Right lobe of liver (tissue), 4 donors: ENCODE measurements around the gene C7orf25.

ENCODE experiments used
- POLR2A ChIP-seq: fragments of 450-650 bp; IDR thresholded peaks from one replicate; pipeline ENCODE4 v1.6.1; 2017; ENCODE audit warnings: antibody characterized with exemption, mild to moderate bottlenecking
- TF ChIP-seq, protein P1 (sequence below), 4 donors: fragments of 200-600 bp in 3 of 4; fragments of 450-650 bp in 1 of 4; IDR thresholded peaks; one replicate each; pipeline versions ENCODE4 v1.5.1 to v1.8.0; 2016 to 2022; ENCODE audit warnings: antibody characterized with exemption in 4 of 4, mild to moderate bottlenecking in 2 of 4
- donor health status: DM: no; HTN: no; CAD: no.
- donor health status: DM: no; HTN: no; CAD: no.
- donor health status: DM: no; HTN: yes; CAD: no.

DNA sequence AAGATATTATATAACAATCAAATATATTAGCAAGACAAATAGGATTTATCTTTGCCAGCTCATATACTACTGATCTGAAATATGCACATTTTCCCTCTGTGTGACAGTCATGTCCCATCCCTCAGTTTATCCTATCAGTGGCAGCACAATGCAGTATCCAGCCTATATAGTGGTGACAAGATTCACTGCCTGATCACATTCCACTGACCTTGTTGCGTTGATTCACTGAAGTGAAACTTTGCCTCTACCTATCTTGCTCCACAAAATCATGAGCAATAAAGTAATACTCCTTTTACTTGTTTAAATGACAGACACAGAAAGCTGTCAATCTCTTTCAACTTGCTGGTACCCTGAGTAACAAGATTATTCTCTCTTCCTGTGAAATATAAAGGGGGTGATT, 13.8 kb upstream of the C7orf25 start:
- TF ChIP-seq POLR2A, result no peak
- TF ChIP-seq, protein P1, sequence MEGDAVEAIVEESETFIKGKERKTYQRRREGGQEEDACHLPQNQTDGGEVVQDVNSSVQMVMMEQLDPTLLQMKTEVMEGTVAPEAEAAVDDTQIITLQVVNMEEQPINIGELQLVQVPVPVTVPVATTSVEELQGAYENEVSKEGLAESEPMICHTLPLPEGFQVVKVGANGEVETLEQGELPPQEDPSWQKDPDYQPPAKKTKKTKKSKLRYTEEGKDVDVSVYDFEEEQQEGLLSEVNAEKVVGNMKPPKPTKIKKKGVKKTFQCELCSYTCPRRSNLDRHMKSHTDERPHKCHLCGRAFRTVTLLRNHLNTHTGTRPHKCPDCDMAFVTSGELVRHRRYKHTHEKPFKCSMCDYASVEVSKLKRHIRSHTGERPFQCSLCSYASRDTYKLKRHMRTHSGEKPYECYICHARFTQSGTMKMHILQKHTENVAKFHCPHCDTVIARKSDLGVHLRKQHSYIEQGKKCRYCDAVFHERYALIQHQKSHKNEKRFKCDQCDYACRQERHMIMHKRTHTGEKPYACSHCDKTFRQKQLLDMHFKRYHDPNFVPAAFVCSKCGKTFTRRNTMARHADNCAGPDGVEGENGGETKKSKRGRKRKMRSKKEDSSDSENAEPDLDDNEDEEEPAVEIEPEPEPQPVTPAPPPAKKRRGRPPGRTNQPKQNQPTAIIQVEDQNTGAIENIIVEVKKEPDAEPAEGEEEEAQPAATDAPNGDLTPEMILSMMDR (IDR thresholded peaks at IDR 0.05), result no peak
